GM18499 (cell line): Measurements from ENCODE around the gene CRYBA4.

Experiments
- ATAC-seq: cut with Tn5 transposase; IDR thresholded peaks from one replicate; pipeline ENCODE4 v1.9.1; 2021; ENCODE audit warnings: moderate number of reproducible peaks; ENCODE audit not compliant: insufficient read depth, unreplicated experiment

The CRYBA4 gene

GRCh38 chr22:26620197-26620596 is 1.6 kb upstream of the CRYBA4 start:
- no peak for ATAC-seq

DNA sequence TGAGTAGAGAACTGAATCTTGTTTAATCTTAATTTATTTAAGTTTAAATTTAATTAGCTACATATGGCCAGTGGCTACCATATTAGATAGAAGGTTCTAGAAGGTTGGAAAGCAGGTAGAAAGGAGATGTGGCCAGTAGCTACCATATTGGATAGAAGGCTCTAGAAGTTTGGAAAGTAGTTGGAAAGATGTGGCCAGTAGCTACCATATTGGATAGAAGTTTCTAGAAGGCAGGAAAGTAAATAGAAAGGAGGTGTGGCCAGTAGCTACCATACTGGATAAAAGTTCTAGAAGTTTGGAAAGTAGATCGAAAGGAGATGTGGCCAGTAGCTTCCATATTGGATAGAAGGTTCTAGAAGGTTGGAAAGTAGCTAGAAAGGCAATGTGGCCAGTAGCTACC is 2.2 kb downstream of the CRYBA4 start:
- ATAC-seq, result no peak

- no peak for ATAC-seq
Measured at GRCh38 chr22:26624803-26625202, 3.0 kb downstream of the CRYBA4 start.

DNA sequence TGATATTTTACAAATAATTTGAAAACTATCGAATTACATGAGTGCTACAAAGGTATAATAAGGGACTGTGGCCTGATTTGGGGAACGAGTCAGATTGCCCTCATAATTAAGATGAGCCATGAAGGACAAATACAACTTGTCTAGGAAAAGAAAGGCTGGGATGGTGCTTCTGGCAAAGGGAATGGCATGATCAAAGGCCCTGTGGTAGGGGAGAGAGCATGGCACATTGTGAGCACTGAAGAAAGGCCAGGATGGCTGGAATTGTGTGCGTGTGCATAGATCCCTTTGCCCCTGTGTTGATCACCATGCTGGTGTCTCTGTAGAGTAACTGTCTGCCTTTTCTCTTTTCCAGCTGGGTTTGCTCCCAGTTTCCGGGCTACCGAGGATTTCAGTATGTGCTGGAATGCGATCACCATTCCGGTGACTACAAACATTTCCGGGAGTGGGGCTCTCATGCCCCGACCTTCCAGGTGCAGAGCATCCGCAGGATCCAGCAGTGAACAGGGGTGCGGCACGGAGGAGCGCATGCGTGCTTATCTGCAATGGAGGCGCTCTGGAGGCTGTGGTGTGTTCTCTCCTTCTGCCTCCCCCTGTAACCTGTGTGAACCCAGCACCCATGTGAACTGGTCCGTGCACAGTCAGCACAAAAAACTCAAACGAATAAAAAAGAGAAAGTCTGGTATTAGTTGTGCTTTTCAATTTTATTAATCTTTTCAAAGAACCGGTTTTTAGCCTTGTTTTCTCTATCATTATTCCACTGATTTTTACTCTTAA is 8.4 kb downstream of the CRYBA4 start:
- ATAC-seq, result no peak

DNA sequence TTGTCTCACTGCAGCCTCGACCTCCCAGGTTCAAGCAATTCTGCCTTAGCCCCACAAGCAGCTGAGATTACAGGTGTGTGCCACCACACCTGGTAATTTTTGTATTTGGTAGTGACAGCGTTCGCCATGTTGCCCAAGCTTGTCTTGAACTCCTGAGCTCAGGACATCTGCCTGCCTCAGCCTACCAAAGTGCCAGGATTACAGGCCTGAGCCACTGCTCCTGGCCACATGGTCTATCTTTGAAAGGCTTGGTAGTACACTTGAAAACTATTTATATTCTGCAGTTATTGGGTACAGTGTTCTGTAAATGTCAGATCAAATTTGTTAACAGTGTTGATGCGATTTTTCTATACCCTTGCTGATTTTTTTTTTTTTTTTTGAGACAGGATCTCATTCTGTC is 9.5 kb downstream of the CRYBA4 start:
- no peak for ATAC-seq

- ATAC-seq, result no peak
Measured at GRCh38 chr22:26632422-26633155, 10.8 kb downstream of the CRYBA4 start.

DNA sequence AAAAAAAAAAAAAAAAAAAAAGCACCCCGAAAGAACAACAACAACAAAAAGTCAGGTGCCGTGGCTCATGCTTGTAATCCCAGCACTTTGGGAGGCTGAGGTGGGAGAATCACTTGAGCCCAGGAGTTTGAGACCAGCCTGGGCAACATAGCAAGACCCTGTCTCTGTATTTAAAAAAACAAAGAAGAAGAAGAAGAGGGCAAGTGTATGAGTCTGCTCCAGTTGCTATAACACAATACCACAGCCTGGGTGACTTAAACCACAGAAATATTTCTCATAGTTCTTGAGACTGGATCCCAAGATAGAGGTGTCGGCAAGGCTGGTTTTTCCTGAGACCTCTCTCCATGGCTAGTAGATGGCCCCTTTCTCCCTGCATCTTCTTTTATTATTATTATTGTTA is 12.4 kb downstream of the CRYBA4 start:
- no peak for ATAC-seq

DNA sequence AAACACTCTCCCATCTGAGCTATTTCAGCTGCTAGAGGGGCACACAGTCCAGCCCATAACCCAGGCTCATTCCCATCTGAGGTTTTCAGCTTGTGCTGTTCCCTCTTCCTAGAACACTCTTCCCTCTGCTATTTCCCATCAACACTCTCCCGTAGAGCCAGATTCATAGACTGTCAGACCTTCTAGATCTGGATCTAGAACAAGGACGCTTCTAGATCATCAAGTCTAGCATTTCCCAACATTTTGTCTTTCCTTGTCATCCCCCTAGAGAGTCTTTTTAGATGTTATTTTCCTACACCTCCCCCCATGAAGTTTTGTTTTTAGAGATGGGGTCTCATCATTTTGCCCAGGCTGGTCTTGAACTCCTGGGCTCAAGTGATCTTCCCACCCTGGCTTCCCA is 13.4 kb downstream of the CRYBA4 start:
- no peak for ATAC-seq

- ATAC-seq, result no peak
Measured at GRCh38 chr22:26636296-26636695, 14.5 kb downstream of the CRYBA4 start.

- ATAC-seq, result no peak
Measured at GRCh38 chr22:26642465-26643417, 21.0 kb downstream of the CRYBA4 start.

GRCh38 chr22:26643418-26644100 is 21.8 kb downstream of the CRYBA4 start:
- ATAC-seq, result no peak

- ATAC-seq, result no peak
Measured at GRCh38 chr22:26646158-26646557, 24.4 kb downstream of the CRYBA4 start.

GRCh38 chr22:26648011-26648497 is 26.3 kb downstream of the CRYBA4 start:
- no peak for ATAC-seq

- no peak for ATAC-seq
Measured at GRCh38 chr22:26648528-26649388, 27.0 kb downstream of the CRYBA4 start.

DNA sequence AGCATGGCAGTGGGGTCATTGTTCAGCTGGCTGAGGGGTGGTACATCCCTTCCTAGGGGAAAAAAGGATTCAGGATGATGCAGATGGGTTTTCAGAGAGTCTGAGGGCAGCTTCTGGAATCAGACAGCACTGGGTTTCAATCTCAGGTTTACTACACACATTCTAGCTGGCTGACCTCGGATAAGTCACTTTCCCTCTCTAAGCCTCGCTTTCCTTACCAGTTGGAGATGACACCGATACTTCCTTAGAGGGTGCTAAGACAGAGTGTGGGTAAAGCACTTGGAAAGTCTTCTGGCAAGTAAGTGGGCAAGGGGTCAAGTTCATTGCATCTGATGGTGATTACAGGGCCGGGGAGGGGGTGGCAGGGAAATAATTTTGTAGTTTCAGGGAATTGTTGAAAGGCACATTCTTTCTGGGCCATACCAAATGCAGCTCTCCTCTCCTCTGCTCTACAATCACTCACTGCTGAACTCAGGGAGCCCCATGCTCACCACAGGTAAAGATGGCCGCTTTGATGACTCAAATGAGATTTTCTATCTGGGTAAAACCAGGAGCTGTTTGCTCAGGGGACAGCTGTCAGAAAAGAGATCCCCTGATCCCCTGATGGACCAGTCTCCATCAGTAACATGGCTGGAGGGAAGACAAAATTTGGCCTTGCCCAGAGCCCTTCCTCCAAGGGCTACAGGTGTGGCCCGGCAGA is 29.1 kb downstream of the CRYBA4 start:
- ATAC-seq, result no peak

DNA sequence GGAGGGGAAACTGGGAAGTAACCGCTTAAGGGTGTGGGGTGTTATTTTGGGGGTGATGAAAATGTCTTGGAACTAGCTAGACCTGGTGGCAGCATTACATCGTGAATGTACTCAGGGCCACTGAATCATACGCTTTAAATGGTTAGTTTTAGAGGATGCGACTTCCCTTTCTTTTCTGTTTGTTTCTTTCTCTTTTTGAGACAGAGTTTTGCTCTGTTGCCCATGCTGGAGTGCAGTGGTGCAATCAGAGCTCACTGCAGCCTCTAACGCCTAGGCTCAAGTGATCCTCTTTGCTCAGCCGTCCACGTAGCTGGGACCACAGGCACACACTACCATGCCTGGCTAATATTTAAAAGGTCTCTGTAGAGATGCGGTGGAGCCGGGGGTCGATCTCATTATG is 30.1 kb downstream of the CRYBA4 start:
- ATAC-seq, result no peak

DNA sequence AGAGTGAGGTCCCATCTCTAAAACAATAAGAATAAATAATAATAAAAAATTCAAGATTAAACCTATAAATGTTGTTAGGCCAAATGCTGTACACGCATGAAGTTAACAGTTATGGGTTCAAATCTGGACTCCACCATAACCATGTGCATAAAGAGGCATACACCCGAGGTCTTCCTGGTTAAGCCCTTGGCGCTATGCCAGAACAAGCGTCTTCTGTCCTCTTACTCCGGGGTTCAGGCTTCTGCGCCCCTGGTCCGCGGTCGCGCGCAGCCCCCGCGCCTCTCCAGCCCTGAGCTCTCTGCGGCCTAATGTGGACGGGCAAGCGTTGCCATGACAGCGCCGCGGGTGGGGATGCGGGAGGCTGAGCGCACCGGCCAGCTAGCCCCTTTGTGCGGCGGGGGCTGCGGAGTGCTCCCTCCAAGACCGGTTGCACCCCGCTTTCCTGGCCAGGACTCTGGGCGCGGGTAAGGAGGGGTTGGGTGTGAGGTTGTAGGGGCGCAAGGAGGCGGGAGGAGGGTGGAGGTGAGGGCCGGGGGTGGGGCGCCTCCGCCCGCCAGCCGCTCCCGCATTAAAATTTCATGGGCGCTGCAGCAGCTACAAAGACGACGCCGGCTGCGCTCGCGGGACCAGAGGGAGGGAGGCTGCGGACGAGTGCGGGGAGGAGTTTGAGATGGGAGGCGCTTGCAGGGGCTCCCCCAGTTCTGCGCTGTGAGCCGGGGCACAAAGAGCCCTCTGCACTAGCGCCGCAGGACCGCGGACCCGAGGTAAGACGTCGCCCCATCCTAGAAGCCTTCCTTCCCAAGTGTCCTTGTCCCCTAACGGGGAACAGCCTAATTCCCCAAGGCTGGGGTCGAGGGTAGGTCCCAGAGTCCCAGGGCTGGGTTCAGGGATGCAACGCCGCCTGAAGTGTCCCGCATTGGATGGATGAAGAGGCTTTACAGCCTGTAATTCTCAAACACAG is 35.4 kb downstream of the CRYBA4 start, which contains the start of gene MIAT:
Gene MIAT, plus strand, starts transcription at position 698 of the 961 bp plus-strand sequence.
- no peak for ATAC-seq
